Measurements from ENCODE around the gene RNF4. TPM values are rescaled to one million over a fixed set of nuclear protein-coding genes. Genes with fewer than 3 reads are reported as not detected.
A peak's percentile ranks its signal among the peaks of the same experiment; 100 is the strongest.
"Not testable (repeated sequence)": the region's sequence is repeated elsewhere in the genome, so short reads cannot be mapped to it uniquely, and the experiment has no call there.

RNF4 gene
- total RNA-seq, 1 donor from 2014 or later, result 44.5 TPM

DNA sequence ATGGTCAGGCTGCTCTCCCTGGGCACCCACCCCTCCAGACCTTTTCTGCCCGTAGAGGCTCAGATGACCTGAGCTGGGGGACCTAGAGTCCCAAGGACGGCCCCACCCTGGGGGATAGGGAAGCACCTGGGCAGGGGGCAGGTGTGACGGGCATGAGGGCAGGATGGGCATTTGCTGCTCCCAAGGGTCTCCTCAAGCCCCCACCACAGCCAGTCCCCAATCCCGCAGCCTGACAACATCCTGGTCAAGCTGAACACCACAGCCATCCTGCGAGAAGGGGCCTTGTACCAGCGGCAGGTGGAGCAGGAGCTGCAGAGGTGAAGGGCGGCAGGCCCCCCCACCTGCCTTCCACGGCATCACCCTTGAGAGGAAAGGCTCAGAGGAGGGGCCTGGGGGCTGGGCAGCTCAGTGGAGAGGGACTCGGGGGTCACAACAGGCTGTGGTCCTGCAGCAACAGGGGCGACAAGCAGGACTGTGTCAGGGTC lies 17.8 kb upstream of the RNF4 start:
- DNase-seq (ENCODE audit: low spot score), result no peak
- intact Hi-C loops (cut with DNase I), result loop anchor here (10.0 kb wide), 1 partner anchor 226 kb away; no protein-coding TSS in a partner anchor
- no peak for ATAC-seq

DNA sequence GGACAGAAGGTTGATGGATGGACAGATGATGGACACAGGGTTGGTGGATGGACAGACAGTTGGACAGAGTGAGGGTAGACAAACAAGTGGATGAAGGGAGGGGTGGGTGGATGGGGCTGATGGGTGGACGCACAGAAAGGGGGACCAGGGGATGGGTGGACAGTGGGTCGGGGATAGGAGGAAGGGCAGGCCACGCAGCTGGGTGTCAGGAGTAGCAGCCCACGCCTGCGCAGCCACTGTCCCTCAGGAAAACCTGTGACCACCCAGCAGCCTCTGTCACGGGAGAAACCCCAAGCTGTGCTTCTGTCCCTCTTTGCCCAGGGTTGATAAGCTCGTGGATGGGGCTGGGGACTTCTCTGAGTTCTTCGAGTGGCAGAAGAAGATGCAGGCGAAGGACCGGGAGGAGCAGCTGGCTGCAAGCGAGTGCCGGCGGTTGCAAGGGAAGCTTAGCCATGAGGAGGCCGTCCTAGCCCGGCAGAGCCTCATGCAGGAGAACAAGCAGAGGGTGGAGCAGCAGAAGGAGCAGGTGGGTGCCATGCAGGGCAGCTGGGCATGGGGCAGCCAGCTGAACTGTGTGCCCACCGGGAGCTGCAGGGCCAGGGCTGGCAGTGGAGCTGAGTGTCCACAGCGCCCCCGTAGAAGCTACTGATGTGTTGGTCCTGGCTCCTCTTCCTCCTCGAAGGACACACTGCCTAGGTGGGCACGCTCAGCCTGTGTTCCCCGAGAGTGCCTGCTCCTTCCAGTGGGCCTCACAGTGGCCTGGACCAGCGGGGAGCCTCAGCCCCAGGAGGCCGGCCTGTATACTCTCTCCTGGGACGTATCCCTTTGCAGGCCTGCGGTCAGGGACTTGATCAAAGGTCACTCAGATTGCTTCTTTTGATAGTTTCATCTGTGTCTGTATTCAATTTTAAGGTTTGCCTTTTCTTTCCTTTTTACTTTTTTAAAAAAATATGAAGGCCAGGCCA lies 16.8 kb upstream of the RNF4 start:
- DNase-seq (ENCODE audit: low spot score) (no peak), ATAC-seq (no peak)
- intact Hi-C loops (cut with DNase I), result loop anchor here (10.0 kb wide), 1 partner anchor 227 kb away; no protein-coding TSS in a partner anchor

DNA sequence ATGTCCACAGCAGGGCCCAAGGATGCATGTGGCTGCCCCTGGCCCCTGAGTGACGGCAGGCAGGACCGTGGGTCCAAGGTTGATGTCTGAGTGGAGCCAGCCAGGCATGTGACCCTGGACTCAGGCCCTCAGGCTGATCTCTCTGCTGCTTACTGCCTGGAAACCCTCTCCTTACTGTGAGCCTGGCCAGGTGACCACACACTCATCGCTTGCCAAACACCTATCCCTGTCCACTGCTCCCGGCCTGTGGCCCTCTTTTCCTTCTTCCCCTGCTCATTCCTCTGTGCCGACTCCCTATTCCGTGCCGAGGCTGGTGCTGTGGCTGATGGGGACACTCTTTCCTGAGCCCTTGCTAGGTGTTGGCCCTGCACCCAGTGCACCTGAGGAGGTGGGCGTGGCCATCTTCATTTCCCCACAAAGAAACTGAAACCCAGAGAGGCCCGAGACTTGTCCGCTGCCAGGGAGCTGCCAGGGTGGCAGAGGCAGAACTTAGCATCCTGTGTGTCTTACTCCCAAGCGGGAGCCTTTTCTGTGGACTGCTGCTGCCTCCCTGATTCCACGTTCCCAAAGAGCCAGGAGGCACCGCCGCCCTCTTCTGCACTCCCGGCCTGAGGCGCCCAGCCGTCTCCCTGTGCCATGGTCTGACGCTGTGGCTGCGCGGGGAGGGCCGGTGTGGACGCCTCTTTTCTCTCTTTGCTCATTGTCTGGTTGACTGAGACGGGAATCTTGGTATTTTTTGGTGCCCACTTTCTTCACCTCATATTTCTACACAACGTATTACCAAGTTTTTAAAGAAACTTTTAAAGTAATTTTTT lies 11.2 kb upstream of the RNF4 start:
- ATAC-seq (no peak), DNase-seq (ENCODE audit: low spot score) (no peak)
- intact Hi-C loops (cut with DNase I), result loop anchor here (10.0 kb wide), 1 partner anchor 233 kb away; no protein-coding TSS in a partner anchor

DNA sequence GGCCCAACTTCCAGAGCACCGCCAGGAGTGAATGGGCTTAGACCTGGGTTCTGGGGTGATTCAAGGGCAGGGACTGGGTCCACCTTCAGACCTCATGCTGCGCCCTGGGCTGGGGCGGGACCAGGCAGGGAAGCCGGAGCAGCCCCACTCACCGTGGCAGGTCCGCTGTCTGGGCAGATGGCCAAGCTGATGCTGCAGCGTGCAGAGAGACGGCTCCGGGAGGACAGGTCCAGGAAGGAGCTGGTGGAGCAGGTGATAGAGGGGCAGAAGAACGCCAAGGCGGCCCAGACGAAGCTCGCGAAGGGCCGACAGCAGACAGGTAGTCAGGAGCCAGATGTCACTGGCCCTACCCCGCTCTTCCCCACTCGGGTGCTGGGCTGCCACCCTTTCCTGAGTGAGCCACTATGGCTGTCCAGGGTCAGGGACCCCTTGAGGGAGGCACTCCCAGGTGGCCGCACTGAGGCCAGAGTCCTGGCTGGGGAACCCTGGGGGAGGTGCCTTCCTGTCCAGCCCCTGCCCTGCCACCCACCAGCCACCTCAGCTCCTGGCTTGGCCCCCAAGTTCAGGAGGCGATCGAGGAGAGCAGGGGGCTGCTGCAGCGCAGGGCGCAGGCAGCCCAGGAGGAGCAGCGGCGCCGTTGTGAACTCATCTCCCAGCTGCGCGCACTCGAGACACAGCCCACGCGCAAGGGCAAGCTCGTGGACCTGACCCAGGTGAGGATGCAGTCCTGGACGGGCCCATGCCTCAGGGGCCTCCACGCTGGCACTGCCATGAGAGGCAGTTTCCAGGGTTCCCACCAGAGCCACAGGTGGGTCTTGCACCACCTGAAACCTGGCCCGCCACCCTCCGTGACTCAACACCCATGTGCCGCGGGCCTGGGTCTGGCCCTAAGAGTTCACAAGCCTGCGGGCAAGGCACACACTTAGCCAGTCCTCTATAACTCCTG lies 10.1 kb upstream of the RNF4 start:
- ATAC-seq (no peak), DNase-seq (ENCODE audit: low spot score) (no peak)
- intact Hi-C loops (cut with DNase I), result loop anchor here (10.0 kb wide), 1 partner anchor 234 kb away; no protein-coding TSS in a partner anchor

DNA sequence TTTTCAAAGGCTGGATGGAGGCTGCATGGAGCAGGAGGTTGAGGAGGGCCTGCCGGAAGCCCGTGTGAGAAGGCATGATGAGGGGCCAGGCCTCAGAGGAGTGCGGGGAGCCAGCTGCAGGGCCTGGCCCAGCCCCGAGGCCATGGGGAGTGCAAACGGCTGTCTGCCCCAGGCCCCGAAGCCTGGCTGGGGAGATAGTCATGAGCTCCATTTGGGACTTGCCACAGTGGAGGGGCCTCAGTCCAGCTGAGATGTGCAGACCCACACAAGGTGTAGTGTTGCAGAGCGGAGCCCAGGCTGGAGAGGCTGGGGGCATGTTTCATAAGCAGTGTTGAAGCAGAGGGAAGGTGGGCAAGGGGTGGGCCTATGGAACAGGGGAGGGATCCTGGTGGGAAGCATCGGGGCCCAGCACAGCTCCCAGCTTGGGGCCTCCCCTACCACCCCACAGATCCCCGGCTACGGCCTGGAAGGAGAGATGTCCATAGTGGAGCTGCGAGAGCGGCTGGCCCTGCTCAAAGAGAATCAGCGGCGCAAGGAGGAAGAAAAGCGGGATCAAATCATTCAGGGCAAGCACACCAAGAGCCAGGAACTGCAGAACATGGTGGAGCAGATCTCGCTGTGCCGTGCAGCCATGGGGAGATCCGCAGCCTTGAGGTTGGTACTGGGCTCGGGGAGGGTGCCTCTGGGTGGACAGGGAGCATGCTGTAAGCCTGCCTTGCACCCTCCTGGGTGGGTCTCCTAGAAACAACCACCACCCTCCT lies 9.1 kb upstream of the RNF4 start:
- intact Hi-C loops (cut with DNase I), result loop anchor here (10.0 kb wide), 2 partner anchors 195 to 235 kb away; partner anchors contain the start of gene MXD4
- ATAC-seq (no peak), DNase-seq (ENCODE audit: low spot score) (no peak)

DNA sequence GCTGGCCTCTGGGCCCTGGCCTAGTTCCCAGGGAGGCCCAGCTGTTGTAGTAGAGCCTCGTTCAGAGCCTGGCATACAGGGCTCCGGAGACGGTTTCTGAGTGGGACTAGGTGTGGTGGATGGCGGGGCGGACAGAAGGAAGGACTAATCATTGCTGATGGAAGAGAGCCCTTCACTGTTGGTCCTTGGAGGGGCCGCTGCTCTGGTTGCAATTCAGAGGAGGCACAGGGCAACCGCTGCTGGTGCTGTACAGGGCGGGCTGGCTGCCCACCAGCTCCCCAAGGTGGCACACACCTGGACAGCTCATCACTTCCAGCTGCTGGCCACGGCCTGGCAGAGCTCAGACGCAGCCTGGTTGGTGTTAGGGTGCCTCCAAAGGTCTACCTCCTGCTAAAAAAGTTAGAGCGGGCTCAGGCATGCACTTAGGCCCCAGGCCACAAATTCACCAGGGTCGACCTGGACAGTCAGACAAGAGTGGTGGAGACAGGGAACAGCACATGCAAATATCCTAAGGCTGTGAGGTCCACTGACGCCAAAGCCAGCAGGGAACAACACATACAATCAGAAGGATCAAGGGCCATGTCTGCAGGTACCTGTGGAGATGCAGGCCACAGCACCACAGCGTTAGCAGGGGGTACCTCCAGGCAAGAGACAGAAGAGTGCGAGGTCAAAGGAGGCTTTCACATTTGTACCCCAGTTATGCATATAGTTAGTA lies 7.5 kb upstream of the RNF4 start:
- DNase-seq (ENCODE audit: low spot score) (no peak), ATAC-seq (no peak)
- intact Hi-C loops (cut with DNase I), result loop anchor here (10.0 kb wide), 1 partner anchor 197 kb away; the partner anchor contains the start of gene MXD4

DNA sequence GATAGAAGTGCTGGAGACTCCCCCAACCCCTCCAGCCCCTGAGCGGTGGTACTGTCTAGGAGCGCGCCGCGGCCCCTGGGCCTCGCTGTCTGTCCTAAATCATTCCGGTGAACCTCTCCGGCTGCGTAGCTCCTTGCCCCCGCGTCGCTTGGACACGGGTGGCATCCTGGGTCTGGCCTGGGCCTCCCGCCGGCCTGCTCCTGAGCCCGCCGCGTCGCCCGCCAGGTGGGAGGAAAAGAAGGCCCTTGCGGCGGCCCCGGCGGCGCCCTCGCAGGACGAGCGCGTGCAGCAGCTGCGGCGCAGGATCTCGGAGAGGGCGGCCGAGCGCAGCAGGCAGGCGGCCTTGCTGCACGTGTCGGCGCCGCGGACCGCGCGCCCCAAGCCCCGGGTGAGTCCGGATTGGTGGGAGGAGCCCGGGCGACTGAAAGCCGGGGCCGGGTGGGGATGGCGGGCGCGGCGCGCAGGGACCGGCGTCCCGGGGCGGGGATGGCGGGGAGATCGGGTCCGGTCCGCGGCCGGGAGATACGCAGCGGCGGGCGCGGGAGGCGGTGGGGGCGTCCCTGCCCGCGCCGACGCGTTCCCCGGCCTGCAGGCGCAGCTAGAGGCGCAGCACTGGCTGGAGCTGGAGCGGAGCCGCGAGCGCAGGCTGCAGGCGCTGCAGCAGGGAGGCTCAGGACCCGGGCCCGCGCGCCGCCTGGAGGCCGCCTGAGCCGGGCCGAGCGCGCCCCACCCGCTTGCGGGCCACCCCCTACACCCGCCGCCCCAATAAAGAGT lies 6.5 kb upstream of the RNF4 start:
- intact Hi-C loops (cut with DNase I), result loop anchor here (10.0 kb wide), 1 partner anchor 198 kb away; the partner anchor contains the start of gene MXD4
- DNase-seq (ENCODE audit: low spot score) (peak; percentile 74), ATAC-seq (peak; percentile 88)

DNA sequence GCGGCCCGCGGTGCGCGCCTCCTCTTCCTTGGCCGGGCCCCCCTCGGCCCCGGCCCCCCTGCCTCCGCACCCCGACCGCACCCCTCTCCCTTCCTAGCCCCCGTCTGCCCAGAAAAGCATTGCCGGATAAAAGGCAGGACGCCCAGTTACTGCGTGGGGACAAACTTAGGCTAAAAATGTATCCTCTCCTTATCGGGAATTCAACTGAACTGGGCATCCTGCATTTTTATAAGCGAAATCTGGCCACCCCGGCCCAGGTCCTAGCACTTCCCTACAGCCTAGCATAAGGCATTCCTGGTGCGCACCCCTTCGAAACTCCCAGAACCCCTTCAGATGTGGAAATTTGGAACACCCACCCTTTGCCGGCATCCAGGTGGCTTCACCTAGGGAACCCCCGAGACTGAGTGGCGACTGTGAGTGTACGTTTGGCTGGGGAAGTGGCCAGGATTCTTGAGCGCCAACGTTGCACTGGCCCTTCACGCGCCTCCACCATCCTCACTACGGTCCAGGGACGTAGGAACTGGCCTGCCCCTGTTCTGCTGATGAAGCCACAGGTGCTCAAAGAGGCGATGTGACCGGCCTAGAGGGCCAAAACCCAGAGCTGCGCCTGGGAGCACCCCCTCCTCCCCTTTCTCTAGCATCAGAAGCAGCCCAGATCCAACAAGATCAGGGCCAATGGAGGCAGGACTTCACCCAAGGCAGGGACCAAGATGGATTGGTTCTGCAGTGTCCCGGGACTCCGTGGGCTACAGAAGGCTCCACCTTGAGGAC lies 5.7 kb upstream of the RNF4 start:
- DNase-seq (ENCODE audit: low spot score), result no peak
- peak; percentile 4 for ATAC-seq
- intact Hi-C loops (cut with DNase I), result loop anchor here (10.0 kb wide), 1 partner anchor 198 kb away; the partner anchor contains the start of gene MXD4

DNA sequence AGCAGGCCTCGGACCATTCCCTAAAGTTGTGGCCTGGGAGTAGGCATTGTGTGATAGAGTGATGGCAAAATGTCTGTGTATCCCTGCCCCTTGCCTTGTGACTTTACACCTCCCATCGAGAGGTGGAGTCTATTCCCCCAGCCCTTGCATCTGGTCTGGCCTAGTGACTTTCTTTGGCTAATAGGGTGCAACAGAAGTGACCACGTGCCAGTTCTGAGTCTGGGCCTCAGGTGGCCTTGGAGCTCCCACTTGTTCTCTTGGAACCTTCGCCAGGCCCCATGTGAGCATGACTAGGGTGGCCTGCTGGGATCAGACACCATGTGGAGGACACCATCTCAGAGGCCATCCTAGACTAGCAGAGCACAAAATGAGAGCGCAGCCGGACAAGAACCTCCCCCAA lies 3.9 kb upstream of the RNF4 start:
- ATAC-seq (no peak), DNase-seq (ENCODE audit: low spot score) (no peak)
- intact Hi-C loops (cut with DNase I), result loop anchor here (10.0 kb wide), 1 partner anchor 200 kb away; the partner anchor contains the start of gene MXD4

DNA sequence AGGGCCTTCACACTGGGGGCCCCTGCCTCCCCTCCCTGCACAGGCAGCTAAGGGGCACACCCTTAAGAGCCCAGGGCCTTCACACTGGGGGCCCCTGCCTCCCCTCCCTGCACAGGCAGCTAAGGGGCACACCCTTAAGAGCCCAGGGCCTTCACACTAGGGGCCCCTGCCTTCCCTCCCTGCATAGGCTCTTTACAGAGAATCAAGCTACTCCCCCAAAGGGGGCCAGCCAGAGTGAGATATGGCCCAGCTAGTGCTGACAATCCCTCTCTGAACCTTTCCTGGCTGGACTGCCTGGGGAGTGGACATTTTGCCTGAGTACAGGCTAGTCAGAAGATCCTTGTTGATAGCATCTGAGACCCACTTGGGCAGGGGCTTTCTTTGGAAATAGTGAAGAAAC lies 3.4 kb upstream of the RNF4 start:
- DNase-seq (ENCODE audit: low spot score); ATAC-seq: not testable (repeated sequence)

DNA sequence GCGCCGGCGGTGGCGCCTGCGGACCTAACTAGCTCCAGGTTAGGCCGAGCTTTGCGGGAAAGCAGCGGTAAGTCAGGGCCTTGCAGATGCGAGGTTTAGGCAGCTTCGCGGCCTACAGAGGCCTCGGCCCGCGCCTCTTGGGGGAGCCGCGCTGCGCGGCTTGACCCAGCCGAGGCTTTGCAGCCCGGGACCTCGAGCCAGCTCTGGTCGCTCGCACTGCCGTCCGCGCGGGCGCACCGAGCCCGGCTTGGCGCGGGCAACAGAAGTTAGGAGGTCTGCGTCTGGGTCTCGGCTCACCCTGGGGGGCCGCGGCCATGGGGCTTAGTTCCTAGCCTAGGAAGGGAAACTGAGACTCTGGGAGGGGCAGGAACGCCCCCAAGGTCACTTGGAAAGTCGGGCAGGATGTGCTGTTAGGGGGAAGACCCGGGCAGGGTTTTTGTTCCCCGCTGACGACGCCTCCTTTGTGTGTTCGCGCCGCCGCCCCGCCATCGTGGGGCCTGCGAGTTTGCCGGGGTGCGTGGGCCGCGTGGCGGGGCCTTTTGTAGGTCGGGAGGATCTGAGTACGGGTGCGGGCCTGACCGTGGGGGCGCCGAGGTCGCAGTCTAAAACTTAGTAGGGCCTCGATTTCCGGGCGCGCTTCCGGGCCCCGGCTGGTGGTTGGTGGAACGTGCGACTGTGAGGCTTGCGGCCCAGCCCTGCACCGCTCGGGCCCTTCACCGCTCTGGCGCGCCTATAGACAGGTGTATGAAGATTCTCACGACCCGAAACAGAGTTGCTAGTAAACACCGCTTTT lies 482 bp downstream of the RNF4 start:
- intact Hi-C loops (cut with DNase I), result loop anchor here (10.0 kb wide), 1 partner anchor 205 kb away; the partner anchor contains the start of gene MXD4
- ATAC-seq (peak; percentile 57), DNase-seq (ENCODE audit: low spot score) (peak; percentile 66)

More for the DNA sequence above, 3.4 kb upstream of the RNF4 start:
- intact Hi-C loops (cut with DNase I), result loop anchor here (10.0 kb wide), 1 partner anchor 201 kb away; the partner anchor contains the start of gene MXD4

DNA sequence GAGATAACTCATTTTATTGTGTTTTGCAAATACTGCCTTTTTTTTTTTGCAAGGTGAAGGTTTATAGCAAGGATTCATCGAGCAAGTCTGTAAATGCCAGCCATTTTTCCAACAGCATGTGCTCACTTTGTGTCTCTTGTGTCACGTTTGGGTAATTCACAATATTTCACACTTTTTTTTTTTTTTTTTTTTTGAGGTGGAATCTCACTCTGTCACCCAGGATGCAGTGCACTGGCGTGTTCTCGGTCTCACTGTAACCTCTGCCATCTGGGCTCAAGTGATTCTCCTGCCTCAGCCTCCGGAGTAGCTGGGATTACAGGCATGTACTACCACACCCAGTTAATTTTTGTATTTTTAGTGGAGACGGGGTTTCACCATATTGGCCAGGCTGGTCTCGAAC lies 1.9 kb downstream of the RNF4 start:
- DNase-seq (ENCODE audit: low spot score) (no peak), ATAC-seq (no peak)
- intact Hi-C loops (cut with DNase I), result no loop called here

DNA sequence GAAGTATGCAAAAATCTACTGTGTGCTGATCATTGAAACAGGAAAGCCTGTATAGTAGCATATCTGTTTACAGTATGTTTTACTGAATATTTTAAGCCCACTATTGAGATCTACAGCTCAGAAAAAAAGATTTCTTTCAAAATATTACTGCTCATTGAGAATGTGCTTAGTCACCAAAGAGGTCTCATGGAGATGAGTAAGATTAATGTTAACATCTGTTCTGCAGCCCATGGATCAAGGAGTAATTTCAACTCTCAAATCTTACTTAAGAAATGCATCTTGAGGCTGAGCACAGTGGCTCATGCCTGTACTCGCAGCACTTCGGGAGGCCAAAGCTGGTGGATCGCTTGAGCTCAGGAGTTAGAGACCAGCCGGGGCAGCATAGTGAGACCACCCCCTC lies 3.3 kb downstream of the RNF4 start:
- DNase-seq (ENCODE audit: low spot score), result no peak
- ATAC-seq, result no peak
- intact Hi-C loops (cut with DNase I), result loop anchor here (1.0 kb wide), 1 partner anchor 25 kb away; no protein-coding TSS in a partner anchor

DNA sequence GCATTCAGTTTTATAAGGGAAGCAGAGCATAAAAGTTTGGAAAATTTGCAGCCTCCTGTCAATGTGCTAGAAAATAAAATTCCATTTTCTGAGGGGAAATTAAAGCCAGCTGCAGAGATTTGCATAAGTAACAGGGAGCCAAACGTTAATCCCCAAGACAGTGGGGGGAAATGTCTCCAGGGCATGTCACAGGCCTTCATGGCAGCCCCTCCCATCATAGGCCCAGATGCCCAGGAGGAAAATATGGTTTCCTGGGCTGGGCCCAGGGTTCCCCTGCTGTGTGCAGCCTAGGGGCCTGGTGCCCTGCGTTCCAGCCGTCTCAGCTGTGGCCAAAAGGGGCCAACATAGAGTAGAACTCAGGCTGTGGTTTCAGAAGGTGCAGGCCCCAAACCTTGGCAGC lies 9.3 kb downstream of the RNF4 start:
- intact Hi-C loops (cut with DNase I), result no loop called here
- peak; percentile 22 for ATAC-seq
- no peak for DNase-seq (ENCODE audit: low spot score)

Measured in sciatic nerve (tissue), 2 donors.